ENCODE results near the gene SDF2.

Gene SDF2

DNA sequence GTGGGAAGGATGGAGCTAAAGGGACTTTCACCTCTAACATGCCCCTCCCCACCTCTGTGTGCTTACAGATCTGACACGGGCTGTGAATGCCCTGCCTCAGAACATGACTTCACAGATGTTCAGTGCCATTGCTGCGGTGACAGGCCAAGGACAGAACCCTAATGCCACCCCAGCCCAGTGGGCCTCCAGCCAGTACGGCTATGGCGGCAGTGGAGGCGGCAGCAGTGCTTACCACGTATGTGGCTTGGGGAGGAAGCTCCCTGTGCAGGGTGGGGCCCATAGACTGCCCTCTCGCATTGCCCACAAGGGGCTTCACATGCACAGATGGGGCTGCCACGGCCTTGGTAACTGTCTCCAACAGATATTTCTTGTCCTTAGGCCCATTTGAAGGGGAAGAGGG, 38.6 kb upstream of the SDF2 start:
- no CpG with 5 or more reads among the region's 8 CpGs for WGBS (ENCODE audit: extremely low coverage, insufficient coverage, insufficient read length)
- peaks cover 2% of the 10 kb centered on the region for H3K9me3 ChIP-seq (ENCODE audit: insufficient read depth, low read depth, low read length)
- no peak for DNase-seq

GRCh38 chr17:28698253-28698941, 36.7 kb upstream of the SDF2 start:
- H3K27ac ChIP-seq (ENCODE audit: low read depth, low read length), result no peak overlapping the region
- H3K4ac ChIP-seq (ENCODE audit: low read depth, low read length), result no peak overlapping the region
- WGBS (ENCODE audit: extremely low coverage, insufficient coverage, insufficient read length), result no CpG with 5 or more reads among the region's 6 CpGs
- no peak overlapping the region for H3K4me2 ChIP-seq (ENCODE audit: low read length)
- no peak overlapping the region for H2AK5ac ChIP-seq (ENCODE audit: low read length)
- H4K8ac ChIP-seq (ENCODE audit: low read depth, low read length), result no peak overlapping the region
- no peak overlapping the region for H2BK12ac ChIP-seq (ENCODE audit: low read length)
- H4K91ac ChIP-seq (ENCODE audit: low read depth, low read length), result no peak overlapping the region
- H3K79me2 ChIP-seq (ENCODE audit: control insufficient read depth, insufficient read depth, low read length, poor library complexity), result no peaks in the 10 kb centered on the region
- H3K4me3 ChIP-seq (ENCODE audit: low read depth, low read length), result no peak overlapping the region
- no peak overlapping the region for H4K12ac ChIP-seq (ENCODE audit: low read depth, low read length)
- H3K23ac ChIP-seq (ENCODE audit: low read length), result no peak overlapping the region
- peaks cover 88 to 98% of the 10 kb centered on the region in 2 experiments for H3K36me3 ChIP-seq (ENCODE audit: control insufficient read depth in 1 of 2, insufficient read depth in 2 of 2, low read length in 2 of 2)
- no peak overlapping the region for H2BK5ac ChIP-seq (ENCODE audit: low read depth, low read length, poor library complexity)
- no peaks in the 10 kb centered on the region for H3K27me3 ChIP-seq (ENCODE audit: insufficient read depth, low read length)
- no peaks in the 10 kb centered on the region for H3K4me1 ChIP-seq (ENCODE audit: control insufficient read depth in 1 of 2, insufficient read depth in 2 of 2, low read length in 2 of 2)
- H2AFZ ChIP-seq (ENCODE audit: insufficient read depth, low read length, poor library complexity), result no peak overlapping the region
- H3K9ac ChIP-seq (ENCODE audit: low read length), result no peak overlapping the region
- H3K14ac ChIP-seq (ENCODE audit: low read length), result no peak overlapping the region
- H3K9me3 ChIP-seq (ENCODE audit: insufficient read depth, low read depth, low read length), result peaks cover 2% of the 10 kb centered on the region
- no peak overlapping the region for H3K18ac ChIP-seq (ENCODE audit: low read length)
- H3K79me1 ChIP-seq (ENCODE audit: low read length), result no peaks in the 10 kb centered on the region
- DNase-seq, result no peak
- no peak overlapping the region for H2BK120ac ChIP-seq (ENCODE audit: insufficient read depth, low read length, poor library complexity)

More for the DNA sequence above, 38.6 kb upstream of the SDF2 start:
- no peaks in the 10 kb centered on the region for H3K4me1 ChIP-seq (ENCODE audit: control insufficient read depth in 1 of 2, insufficient read depth in 2 of 2, low read length in 2 of 2)
- H3K27ac ChIP-seq (ENCODE audit: low read depth, low read length), result no peak overlapping the region
- H3K18ac ChIP-seq (ENCODE audit: low read length), result no peak overlapping the region
- H3K4me3 ChIP-seq (ENCODE audit: low read depth, low read length), result no peak overlapping the region
- H4K8ac ChIP-seq (ENCODE audit: low read depth, low read length), result no peak overlapping the region
- H3K14ac ChIP-seq (ENCODE audit: low read length), result no peak overlapping the region
- H2BK12ac ChIP-seq (ENCODE audit: low read length), result no peak overlapping the region
- H3K79me2 ChIP-seq (ENCODE audit: control insufficient read depth, insufficient read depth, low read length, poor library complexity), result no peaks in the 10 kb centered on the region
- H2BK5ac ChIP-seq (ENCODE audit: low read depth, low read length, poor library complexity), result no peak overlapping the region
- no peaks in the 10 kb centered on the region for H3K27me3 ChIP-seq (ENCODE audit: insufficient read depth, low read length)
- H3K4ac ChIP-seq (ENCODE audit: low read depth, low read length), result no peak overlapping the region
- no peak overlapping the region for H3K23ac ChIP-seq (ENCODE audit: low read length)
- no peak overlapping the region for H4K91ac ChIP-seq (ENCODE audit: low read depth, low read length)
- peaks cover 84 to 96% of the 10 kb centered on the region in 2 experiments for H3K36me3 ChIP-seq (ENCODE audit: control insufficient read depth in 1 of 2, insufficient read depth in 2 of 2, low read length in 2 of 2)
- no peaks in the 10 kb centered on the region for H3K79me1 ChIP-seq (ENCODE audit: low read length)
- H3K9ac ChIP-seq (ENCODE audit: low read length), result no peak overlapping the region
- no peak overlapping the region for H2AK5ac ChIP-seq (ENCODE audit: low read length)
- no peak overlapping the region for H2AFZ ChIP-seq (ENCODE audit: insufficient read depth, low read length, poor library complexity)
- H3K4me2 ChIP-seq (ENCODE audit: low read length), result no peak overlapping the region
- H4K12ac ChIP-seq (ENCODE audit: low read depth, low read length), result no peak overlapping the region
- no peak overlapping the region for H2BK120ac ChIP-seq (ENCODE audit: insufficient read depth, low read length, poor library complexity)

DNA sequence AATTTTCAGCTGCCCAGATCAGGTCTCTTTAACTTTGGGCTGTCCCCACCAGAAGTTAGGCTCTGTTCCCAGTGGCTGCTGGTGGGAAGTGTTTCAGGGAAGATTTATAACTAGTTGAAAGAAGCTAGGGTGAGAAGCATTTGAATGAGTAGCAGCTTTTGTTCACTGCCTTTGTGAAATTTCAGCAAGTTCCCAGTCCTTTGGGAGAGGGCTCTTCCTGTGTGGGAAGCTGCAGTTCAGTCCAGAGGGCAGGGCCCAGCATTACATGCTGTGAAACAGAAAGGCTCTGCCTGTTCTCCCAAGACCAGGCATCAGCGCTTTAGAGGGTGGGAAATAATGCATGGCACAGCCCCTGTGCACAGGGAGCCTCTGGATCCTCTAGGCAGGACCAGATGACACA, 32.2 kb upstream of the SDF2 start:
- Histone ChIP-seq H3K9me3 (ENCODE audit: insufficient read depth, low read depth, low read length) (peaks cover 4% of the 10 kb centered on the region), H3K79me1 (ENCODE audit: low read length) (no peaks in the 10 kb centered on the region), H3K27ac (ENCODE audit: low read depth, low read length) (no peak overlapping the region), H3K14ac (ENCODE audit: low read length) (no peak overlapping the region), H3K4me3 (ENCODE audit: low read depth, low read length) (no peak overlapping the region), H3K79me2 (ENCODE audit: control insufficient read depth, insufficient read depth, low read length, poor library complexity) (no peaks in the 10 kb centered on the region), H2AFZ (ENCODE audit: insufficient read depth, low read length, poor library complexity) (no peak overlapping the region), H3K9ac (ENCODE audit: low read length) (no peak overlapping the region), H3K4ac (ENCODE audit: low read depth, low read length) (no peak overlapping the region), H2BK120ac (ENCODE audit: insufficient read depth, low read length, poor library complexity) (no peak overlapping the region), H3K27me3 (ENCODE audit: insufficient read depth, low read length) (no peaks in the 10 kb centered on the region), H2BK5ac (ENCODE audit: low read depth, low read length, poor library complexity) (no peak overlapping the region), H3K36me3 (ENCODE audit: control insufficient read depth in 1 of 2, insufficient read depth in 2 of 2, low read length in 2 of 2) (peaks cover 75 to 89% of the 10 kb centered on the region in 2 experiments), H2AK5ac (ENCODE audit: low read length) (no peak overlapping the region), H3K18ac (ENCODE audit: low read length) (no peak overlapping the region), H2BK12ac (ENCODE audit: low read length) (no peak overlapping the region), H3K23ac (ENCODE audit: low read length) (no peak overlapping the region), H4K8ac (ENCODE audit: low read depth, low read length) (no peak overlapping the region), H3K4me1 (ENCODE audit: control insufficient read depth in 1 of 2, insufficient read depth in 2 of 2, low read length in 2 of 2) (no peaks in the 10 kb centered on the region), H4K12ac (ENCODE audit: low read depth, low read length) (no peak overlapping the region), H3K4me2 (ENCODE audit: low read length) (no peak overlapping the region), H4K91ac (ENCODE audit: low read depth, low read length) (no peak overlapping the region)
- DNase-seq, result no peak
- WGBS (ENCODE audit: extremely low coverage, insufficient coverage, insufficient read length), result no CpG with 5 or more reads among the region's 1 CpG

- Histone ChIP-seq H3K27me3 (ENCODE audit: insufficient read depth, low read length) (no peaks in the 10 kb centered on the region), H4K12ac (ENCODE audit: low read depth, low read length) (no peak overlapping the region), H3K36me3 (ENCODE audit: control insufficient read depth in 1 of 2, insufficient read depth in 2 of 2, low read length in 2 of 2) (peaks cover 68 to 85% of the 10 kb centered on the region in 2 experiments), H2AK5ac (ENCODE audit: low read length) (no peak overlapping the region), H2BK5ac (ENCODE audit: low read depth, low read length, poor library complexity) (no peak overlapping the region), H2BK120ac (ENCODE audit: insufficient read depth, low read length, poor library complexity) (no peak overlapping the region), H2AFZ (ENCODE audit: insufficient read depth, low read length, poor library complexity) (no peak overlapping the region), H3K4me3 (ENCODE audit: low read depth, low read length) (no peak overlapping the region), H3K14ac (ENCODE audit: low read length) (no peak overlapping the region), H3K18ac (ENCODE audit: low read length) (no peak overlapping the region), H3K27ac (ENCODE audit: low read depth, low read length) (no peak overlapping the region), H4K91ac (ENCODE audit: low read depth, low read length) (no peak overlapping the region), H3K4me1 (ENCODE audit: control insufficient read depth in 1 of 2, insufficient read depth in 2 of 2, low read length in 2 of 2) (no peaks in the 10 kb centered on the region), H3K4me2 (ENCODE audit: low read length) (no peak overlapping the region), H2BK12ac (ENCODE audit: low read length) (no peak overlapping the region), H3K9ac (ENCODE audit: low read length) (no peak overlapping the region), H3K79me1 (ENCODE audit: low read length) (no peaks in the 10 kb centered on the region), H3K4ac (ENCODE audit: low read depth, low read length) (no peak overlapping the region), H3K79me2 (ENCODE audit: control insufficient read depth, insufficient read depth, low read length, poor library complexity) (no peaks in the 10 kb centered on the region), H3K9me3 (ENCODE audit: insufficient read depth, low read depth, low read length) (peaks cover 4% of the 10 kb centered on the region), H4K8ac (ENCODE audit: low read depth, low read length) (no peak overlapping the region), H3K23ac (ENCODE audit: low read length) (no peak overlapping the region)
- DNase-seq, result no peak
- whole genome bisulfite sequencing (ENCODE audit: extremely low coverage, insufficient coverage, insufficient read length), result no CpG with 5 or more reads among the region's 3 CpGs
Observed at GRCh38 chr17:28689011-28689410, 27.3 kb upstream of the SDF2 start.
